Measurements from ENCODE around the gene EEF1B2. TPM values are rescaled to one million over a fixed set of nuclear protein-coding genes. Genes with fewer than 3 reads are reported as not detected.
A peak's percentile ranks its signal among the peaks of the same experiment; 100 is the strongest.

EEF1B2 gene
- total RNA-seq: 1,000 to 10,000 TPM; 1,109 to 1,132 TPM
- polyA plus RNA-seq (2013, experiment 1 of 2): 1,693 TPM
- 1,614 TPM for polyA plus RNA-seq (2013, experiment 2 of 2)
- total RNA-seq: 336 to 993 (median 637) reads per million in 172 experiments

DNA sequence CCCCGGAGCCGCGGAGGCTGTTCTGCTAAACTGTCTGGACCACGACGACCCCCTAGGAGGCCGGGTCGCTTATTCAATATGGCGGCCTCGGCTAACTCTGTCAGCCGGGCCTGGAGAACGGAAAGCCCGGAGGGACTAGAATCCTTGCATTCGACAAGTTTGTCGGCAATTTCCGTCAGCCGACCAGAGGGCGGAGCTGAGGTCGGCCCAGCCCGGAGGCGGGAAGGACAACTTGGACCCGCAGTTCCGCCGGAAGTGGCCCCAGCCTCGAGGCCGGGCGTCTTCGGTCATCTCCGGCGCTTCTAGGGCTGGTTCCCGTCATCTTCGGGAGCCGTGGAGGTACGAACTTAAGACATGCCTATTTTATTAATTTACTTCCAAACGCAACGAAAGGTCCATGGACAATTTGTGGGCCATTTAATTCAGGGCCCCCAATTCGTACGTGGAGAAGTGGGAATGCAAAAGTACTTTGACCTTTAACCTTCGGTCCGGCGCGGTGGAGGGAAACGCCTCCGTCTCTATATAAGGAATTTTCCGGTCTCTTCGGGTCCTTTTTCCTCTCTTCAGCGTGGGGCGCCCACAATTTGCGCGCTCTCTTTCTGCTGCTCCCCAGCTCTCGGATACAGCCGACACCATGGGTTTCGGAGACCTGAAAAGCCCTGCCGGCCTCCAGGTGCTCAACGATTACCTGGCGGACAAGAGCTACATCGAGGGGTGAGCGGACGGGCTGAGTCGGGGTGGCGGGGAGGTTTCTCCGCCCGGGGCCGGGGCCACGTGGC, at the start of gene EEF1B2, which contains the start of gene NDUFS1:
EEF1B2 (plus strand) TSS at position 550 of the 779 bp plus-strand sequence; CDS start at position 635, 85 bp downstream.
NDUFS1 (minus strand) TSS at position 99 of the 779 bp plus-strand sequence. CDS start 5,766 bp downstream, outside the sequence.
- ChIA-PET CTCF (interaction anchor here (0.6 to 2.0 kb wide), 3 partner anchors 73 to 1314 kb away, joined by 3 to 13 read pairs (median 3); partner anchors contain the start of gene INO80D), POLR2A (interaction anchor here (0.5 to 2.3 kb wide), 10 partner anchors 63 to 1466 kb away, joined by 3 to 34 read pairs (median 6); partner anchors contain the start of genes CREB1, FASTKD2, INO80D and MDH1B)
- Histone ChIP-seq H3K4me1 (ENCODE audit: insufficient read depth, low read length) (peaks cover 39% of the 10 kb centered on the region), H3K4me3 (ENCODE audit: low read length) (peak within 1 kb of the TSS; percentile 82), H3K27ac (ENCODE audit: low read depth in 1 of 2, low read length in 2 of 2) (peak within 1 kb of the TSS; percentile 85 to 92), H3K9me3 (ENCODE audit: control insufficient read depth in 1 of 2, insufficient read depth in 1 of 2, low read length in 2 of 2) (no peaks in the 10 kb centered on the region), H3K27me3 (ENCODE audit: control insufficient read depth in 1 of 2, insufficient read depth in 2 of 2, low read length in 2 of 2) (no peaks in the 10 kb centered on the region), H3K36me3 (ENCODE audit: insufficient read depth, low read length) (peaks cover 31% of the 10 kb centered on the region)
- ATAC-seq (ENCODE audit: poor library complexity) (peak; percentile 82), DNase-seq (peak; percentile 91 to 99 (median 95))
- Mint-ChIP-seq H3K9me3 (no peaks in the 10 kb centered on the region), H3K36me3 (ENCODE audit: low read depth) (peaks cover 71% of the 10 kb centered on the region), H3K4me1 (ENCODE audit: low read depth) (peaks cover 71% of the 10 kb centered on the region), H3K27ac (peak within 1 kb of the TSS; percentile 97), H3K27me3 (no peaks in the 10 kb centered on the region), H3K4me3 (peak within 1 kb of the TSS; percentile 99)
- TF ChIP-seq, protein P1, sequence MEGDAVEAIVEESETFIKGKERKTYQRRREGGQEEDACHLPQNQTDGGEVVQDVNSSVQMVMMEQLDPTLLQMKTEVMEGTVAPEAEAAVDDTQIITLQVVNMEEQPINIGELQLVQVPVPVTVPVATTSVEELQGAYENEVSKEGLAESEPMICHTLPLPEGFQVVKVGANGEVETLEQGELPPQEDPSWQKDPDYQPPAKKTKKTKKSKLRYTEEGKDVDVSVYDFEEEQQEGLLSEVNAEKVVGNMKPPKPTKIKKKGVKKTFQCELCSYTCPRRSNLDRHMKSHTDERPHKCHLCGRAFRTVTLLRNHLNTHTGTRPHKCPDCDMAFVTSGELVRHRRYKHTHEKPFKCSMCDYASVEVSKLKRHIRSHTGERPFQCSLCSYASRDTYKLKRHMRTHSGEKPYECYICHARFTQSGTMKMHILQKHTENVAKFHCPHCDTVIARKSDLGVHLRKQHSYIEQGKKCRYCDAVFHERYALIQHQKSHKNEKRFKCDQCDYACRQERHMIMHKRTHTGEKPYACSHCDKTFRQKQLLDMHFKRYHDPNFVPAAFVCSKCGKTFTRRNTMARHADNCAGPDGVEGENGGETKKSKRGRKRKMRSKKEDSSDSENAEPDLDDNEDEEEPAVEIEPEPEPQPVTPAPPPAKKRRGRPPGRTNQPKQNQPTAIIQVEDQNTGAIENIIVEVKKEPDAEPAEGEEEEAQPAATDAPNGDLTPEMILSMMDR (IDR thresholded peaks at IDR 0.05): no peak
- intact Hi-C loops (cut with DNase I, micrococcal nuclease): loop anchor here (1.0 to 10.0 kb wide), 8 partner anchors 73 to 1555 kb away; partner anchors contain the start of genes CCNYL1 (in 1 of the 2), CREB1 (in 1 of the 2), FASTKD2 (in 1 of the 2) and INO80D (in 1 of the 2)

DNA sequence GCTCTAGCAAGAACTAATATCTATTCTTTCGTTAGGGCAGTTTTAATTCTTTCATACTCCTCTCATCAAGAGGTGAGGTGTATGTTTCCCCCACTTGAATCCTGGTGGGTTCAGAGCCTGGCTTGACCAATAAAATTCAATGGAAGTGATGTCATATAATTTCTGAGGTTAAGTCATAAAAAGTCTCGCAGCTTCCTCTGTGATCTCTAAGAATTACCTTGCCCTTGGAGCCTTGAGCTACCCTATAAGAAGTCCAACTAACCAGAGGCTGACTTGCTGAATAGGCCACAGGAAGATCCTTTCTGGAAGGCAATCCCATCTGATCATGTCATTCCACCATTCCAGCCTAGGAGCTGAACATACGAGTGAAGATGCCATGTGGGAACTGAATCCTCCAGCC, 47.6 kb upstream of the EEF1B2 start:
- DNase-seq: no peak
- Mint-ChIP-seq H3K4me1 (ENCODE audit: low read depth) (no peaks in the 10 kb centered on the region), H3K27me3 (no peaks in the 10 kb centered on the region), H3K4me3 (no peak overlapping the region), H3K9me3 (no peaks in the 10 kb centered on the region), H3K27ac (no peak overlapping the region), H3K36me3 (ENCODE audit: low read depth) (peaks cover 8% of the 10 kb centered on the region)
- no peaks in the 10 kb centered on the region for H3K9me3 ChIP-seq (ENCODE audit: control insufficient read depth in 1 of 2, insufficient read depth in 1 of 2, low read length in 2 of 2)
- H3K27ac ChIP-seq (ENCODE audit: low read depth in 1 of 2, low read length in 2 of 2): no peak overlapping the region
- ChIA-PET POLR2A (no interaction called here), CTCF (no interaction called here)
- ATAC-seq (ENCODE audit: poor library complexity): no peak
- intact Hi-C loops (cut with DNase I, micrococcal nuclease): no loop called here
- no peak overlapping the region for H3K4me3 ChIP-seq (ENCODE audit: low read length)
- H3K36me3 ChIP-seq (ENCODE audit: insufficient read depth, low read length): peaks cover 3% of the 10 kb centered on the region
- no peaks in the 10 kb centered on the region for H3K4me1 ChIP-seq (ENCODE audit: insufficient read depth, low read length)
- TF ChIP-seq, protein P1 (IDR thresholded peaks at IDR 0.05): no peak
- no peaks in the 10 kb centered on the region for H3K27me3 ChIP-seq (ENCODE audit: control insufficient read depth in 1 of 2, insufficient read depth in 2 of 2, low read length in 2 of 2)

DNA sequence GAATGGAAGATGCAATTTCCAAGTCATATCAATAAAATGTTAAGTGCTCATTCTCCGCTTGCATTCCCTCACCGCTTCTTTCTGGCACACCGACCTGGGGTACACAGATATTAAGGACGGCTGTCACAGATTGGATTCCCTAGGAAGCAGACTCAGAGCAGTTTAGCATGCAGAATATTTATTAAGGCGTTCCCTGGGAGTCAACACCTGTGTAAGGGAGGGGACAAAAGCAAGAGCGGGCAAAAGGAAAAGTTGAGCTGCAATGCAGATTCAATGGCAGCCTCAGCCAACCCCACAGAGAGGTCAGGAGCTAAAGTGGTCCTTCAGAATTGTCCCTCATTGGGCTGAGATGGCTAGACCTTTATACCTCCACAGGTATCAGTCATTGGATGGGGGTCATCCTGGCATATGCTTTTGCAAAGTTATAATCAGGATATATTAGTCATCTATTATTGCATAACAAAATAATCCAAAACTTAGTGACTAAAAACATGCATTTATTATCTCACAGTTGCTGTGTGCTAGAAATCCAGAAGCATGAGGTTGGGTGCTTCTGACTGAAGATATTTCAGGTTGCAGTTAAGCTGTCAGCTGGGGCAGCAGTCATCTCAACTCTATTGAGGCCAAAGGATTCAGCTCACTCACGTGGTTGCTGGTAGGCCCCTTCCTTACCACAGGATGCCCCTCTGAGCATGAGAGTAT, 46.7 kb upstream of the EEF1B2 start:
- H3K4me1 ChIP-seq (ENCODE audit: insufficient read depth, low read length): no peaks in the 10 kb centered on the region
- Mint-ChIP-seq H3K9me3 (no peaks in the 10 kb centered on the region), H3K36me3 (ENCODE audit: low read depth) (peaks cover 8% of the 10 kb centered on the region), H3K27ac (no peak overlapping the region), H3K27me3 (no peaks in the 10 kb centered on the region), H3K4me3 (no peak overlapping the region), H3K4me1 (ENCODE audit: low read depth) (no peaks in the 10 kb centered on the region)
- no peak overlapping the region for H3K4me3 ChIP-seq (ENCODE audit: low read length)
- DNase-seq (no peak), ATAC-seq (ENCODE audit: poor library complexity) (no peak)
- H3K27me3 ChIP-seq (ENCODE audit: control insufficient read depth in 1 of 2, insufficient read depth in 2 of 2, low read length in 2 of 2): no peaks in the 10 kb centered on the region
- intact Hi-C loops (cut with DNase I, micrococcal nuclease): no loop called here
- POLR2A ChIA-PET: no interaction called here
- TF ChIP-seq, protein P1 (IDR thresholded peaks at IDR 0.05): no peak
- CTCF ChIA-PET: no interaction called here
- peaks cover 3% of the 10 kb centered on the region for H3K36me3 ChIP-seq (ENCODE audit: insufficient read depth, low read length)
- no peak overlapping the region for H3K27ac ChIP-seq (ENCODE audit: low read depth in 1 of 2, low read length in 2 of 2)
- H3K9me3 ChIP-seq (ENCODE audit: control insufficient read depth in 1 of 2, insufficient read depth in 1 of 2, low read length in 2 of 2): no peaks in the 10 kb centered on the region
